GM21723 (cell line): ENCODE results near the gene PALMD.
A peak's percentile ranks its signal among the peaks of the same experiment; 100 is the strongest.

Experiments
- ATAC-seq: cut with Tn5 transposase; IDR thresholded peaks from one replicate; pipeline ENCODE4 v1.9.1; 2021; ENCODE audit warnings: mild to moderate bottlenecking, moderate library complexity; ENCODE audit not compliant: unreplicated experiment

The PALMD gene

DNA sequence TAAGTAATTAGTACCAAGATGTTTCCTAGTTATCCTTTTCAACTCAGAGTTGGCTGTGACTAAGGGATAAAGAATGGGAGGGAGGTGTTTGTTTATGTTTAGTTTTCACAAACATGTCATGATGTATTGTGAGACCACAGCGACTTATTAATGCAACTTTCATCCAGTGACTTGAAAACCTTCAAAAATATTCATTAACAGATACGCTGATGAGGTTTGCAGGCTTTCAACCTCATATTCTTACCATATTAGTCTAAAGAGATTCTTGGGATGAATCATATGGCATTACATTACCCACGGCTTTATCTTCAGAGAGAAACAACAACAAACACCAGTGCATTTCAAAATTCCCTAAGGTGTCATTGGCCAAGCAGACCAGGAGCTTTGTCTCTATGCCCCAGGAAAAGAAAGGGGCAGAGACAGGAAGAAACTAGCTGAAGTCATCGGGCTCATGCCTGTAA is 36.4 kb downstream of the PALMD start:
- ATAC-seq: no peak

- ATAC-seq: peak; percentile 90
These were observed 39.7 kb downstream of the PALMD start for GRCh38 chr1:99685516-99686180.

DNA sequence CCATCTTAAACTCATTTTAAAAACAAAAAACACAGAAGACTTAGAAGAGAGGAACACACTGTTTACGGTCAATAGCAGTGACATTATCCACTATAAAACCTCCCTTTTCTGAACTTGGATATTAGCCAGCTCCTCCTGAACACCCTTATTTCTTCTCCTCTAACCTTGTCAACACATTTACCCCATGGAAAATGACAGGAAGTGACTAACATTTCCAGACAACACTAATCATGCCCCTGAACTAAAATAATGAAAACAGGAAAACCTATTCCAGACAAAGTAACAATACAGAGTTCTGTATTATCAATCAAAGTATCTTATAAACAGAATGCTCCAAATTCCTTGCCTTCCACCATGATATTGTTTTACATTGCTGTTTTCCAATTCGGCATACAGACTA is 45.3 kb downstream of the PALMD start:
- ATAC-seq: no peak

- ATAC-seq: no peak
These were observed 50.7 kb downstream of the PALMD start for GRCh38 chr1:99696616-99697015.

- no peak for ATAC-seq
These were observed 51.7 kb downstream of the PALMD start for GRCh38 chr1:99697580-99697979.

- ATAC-seq: no peak
These were observed 54.1 kb downstream of the PALMD start for GRCh38 chr1:99700020-99700419.

GRCh38 chr1:99702221-99702620 is 56.3 kb downstream of the PALMD start:
- ATAC-seq: no peak

GRCh38 chr1:99704356-99704816 is 58.5 kb downstream of the PALMD start:
- ATAC-seq: no peak

- ATAC-seq: no peak
These were observed 59.5 kb downstream of the PALMD start for GRCh38 chr1:99705385-99705784.

DNA sequence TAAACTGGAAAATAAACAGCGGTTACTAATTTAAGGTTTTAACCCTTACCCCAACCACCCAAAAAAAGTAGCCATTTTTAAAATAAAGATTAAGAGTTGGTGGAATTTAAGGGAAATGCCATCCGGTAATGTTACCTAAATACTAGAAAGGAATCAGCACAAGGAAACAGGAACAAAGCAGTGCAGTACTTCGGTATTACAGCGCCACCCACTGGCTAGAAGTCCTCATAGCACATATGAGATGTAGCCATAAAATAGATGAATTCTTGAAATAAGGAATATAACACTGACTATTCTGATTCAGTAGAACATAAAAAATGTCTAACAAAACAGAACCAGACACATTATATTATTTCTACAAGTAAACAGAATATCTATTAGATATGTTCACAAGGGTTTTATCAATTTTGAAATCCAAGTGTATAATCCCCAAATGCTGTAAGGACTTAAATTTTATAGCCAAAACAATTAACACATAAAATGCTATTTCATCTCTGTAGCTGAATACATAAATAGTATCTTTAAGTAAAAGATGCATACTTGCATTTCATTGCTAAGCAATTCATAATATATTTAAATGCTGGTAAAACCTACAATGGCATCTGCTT is 61.7 kb downstream of the PALMD start:
- peak; percentile 91 for ATAC-seq

DNA sequence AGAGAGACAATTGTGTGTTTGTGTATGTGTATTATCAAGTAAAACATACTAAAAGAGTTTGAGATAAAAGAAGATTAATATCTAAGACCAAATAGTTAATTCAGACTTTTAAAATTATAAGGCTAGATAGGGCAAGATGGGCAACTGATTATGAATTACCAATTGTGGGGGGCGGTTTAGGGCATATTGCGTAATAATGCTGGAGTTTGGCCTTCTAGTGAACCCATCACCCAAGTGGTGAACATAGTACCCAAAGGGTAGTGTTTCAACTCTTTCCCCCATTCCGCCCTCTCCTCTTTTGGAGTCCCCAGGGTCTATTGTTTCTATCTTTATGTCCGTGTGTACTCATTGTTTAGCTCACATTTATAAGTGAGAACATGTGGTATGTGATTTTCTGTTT is 65.1 kb downstream of the PALMD start:
- no peak for ATAC-seq

GRCh38 chr1:99713006-99713405 is 67.1 kb downstream of the PALMD start:
- no peak for ATAC-seq

DNA sequence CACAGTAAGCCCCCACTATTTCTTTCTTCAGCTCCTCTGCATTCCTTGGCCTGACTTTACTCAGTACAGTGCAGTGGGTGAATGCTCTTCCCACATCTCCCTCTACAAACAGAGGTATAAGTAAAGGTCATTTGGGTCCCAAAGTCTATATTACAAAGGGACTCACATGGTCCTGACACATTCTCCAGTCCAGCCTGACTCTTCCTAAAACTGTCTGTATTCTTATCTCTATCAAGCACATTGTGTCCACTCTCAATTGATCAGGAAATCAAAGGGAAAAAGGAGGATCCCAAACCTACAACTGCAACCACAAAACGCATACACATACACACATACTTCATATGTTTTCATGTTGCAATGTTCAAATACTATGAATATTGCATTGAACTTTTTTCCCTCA is 71.1 kb downstream of the PALMD start:
- no peak for ATAC-seq

DNA sequence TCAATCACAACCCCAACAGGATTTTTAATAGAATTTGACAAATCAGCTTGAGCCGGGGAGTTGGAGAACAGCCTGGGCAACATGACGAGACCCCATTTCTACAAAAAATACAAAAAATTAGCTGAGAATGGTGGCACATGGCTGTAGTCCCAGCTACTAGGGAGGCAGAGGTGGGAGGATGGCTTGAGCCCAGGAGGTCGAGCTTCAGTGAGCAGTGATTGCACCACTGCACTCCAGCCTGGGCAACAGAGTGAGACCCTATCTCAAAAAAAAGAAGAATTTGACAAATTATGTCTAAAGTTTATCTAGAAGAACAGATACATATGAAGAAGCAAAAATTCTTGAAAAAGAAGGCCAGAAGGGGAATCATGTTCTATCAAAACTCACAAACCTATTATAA is 77.3 kb downstream of the PALMD start:
- ATAC-seq: no peak

- ATAC-seq: no peak
These were observed 80.1 kb downstream of the PALMD start for GRCh38 chr1:99725996-99726395.

GRCh38 chr1:99726407-99726806 is 80.5 kb downstream of the PALMD start:
- ATAC-seq: no peak

- no peak for ATAC-seq
These were observed 80.9 kb downstream of the PALMD start for GRCh38 chr1:99726818-99727217.

GRCh38 chr1:99727575-99728185 is 81.8 kb downstream of the PALMD start:
- ATAC-seq: no peak

DNA sequence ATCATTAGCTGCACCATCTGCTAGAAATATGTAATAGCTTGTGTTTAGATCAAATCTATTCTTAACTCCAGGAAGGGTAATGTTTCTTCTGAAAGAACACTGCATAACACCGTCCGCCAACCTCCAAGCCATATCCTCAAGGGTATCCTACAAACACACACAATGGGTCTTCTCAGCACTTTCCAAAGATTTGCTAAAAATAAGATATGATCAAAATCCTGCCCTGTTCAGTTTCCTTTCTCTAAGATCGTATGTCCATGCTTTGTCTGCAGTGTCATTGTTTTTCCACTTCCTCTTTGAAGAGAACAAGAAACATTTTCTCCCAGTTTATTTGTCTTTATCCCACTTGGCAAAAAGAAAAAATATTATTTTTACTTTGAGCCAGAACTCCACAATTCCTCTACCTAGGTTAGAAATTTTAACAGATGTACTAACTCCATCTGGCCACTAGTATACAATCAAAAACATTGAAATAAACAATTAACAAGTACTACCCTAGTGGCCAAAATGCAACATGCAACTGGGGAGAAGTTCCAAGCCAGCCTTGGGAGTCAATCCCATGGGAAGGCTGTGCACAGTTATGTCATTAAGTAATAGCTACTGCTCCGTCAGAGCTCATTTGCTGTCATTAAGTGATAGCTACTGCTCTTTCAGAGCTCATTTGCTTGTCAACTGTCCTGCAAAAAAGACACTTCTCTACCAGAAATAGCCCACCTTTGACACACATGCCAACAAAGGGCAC is 82.8 kb downstream of the PALMD start:
- ATAC-seq: no peak

- no peak for ATAC-seq
These were observed 85.5 kb downstream of the PALMD start for GRCh38 chr1:99731384-99731783.

DNA sequence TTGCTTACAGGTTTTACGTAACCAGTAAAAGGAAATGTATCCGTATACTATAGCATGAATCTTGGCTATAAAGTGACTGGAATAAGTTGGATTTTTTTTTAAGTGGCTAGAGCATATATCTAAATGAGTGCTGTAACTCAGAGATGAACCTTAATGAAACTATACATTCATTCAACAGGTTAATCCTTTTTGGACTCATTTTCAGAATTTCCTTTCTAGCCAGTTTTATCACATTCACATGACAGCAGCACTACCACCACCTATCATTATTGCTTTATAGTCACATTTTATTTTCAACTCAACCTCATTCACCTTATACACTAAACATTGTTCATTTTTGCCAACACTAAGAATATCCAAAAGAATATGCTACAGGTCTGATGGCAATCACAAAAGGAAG is 89.9 kb downstream of the PALMD start:
- ATAC-seq: no peak

GRCh38 chr1:99737016-99737415 is 91.1 kb downstream of the PALMD start:
- ATAC-seq: no peak
